Calu3 (cell line): ENCODE results near the gene ZFYVE26. TPM values are rescaled to one million over a fixed set of nuclear protein-coding genes. Genes with fewer than 3 reads are reported as not detected.

Experiments
- BruUV-seq: library from RNA; stranded (reverse); fragments of 400-500 nt; replicated peaks from 2 replicates; lab custom pipeline; 2021; lab: Mats Ljungman, UMichigan
- CTCF ChIA-PET: fragments of 300-600 bp; sonication (Branson Sonifier 250); formaldehyde crosslinking; loops from one replicate; lab custom pipeline; 2022; ENCODE audit warnings: antibody characterized with exemption; lab: Charles Lee
- DNase-seq: peaks from one replicate; pipeline ENCODE4 v3.0.0; 2022
- H3K27ac Mint-ChIP-seq: one replicate; pipeline ENCODE4 v1.8.0; 2022; ENCODE audit warnings: mixed read lengths; ENCODE audit not compliant: unreplicated experiment
- H3K27me3 Mint-ChIP-seq: one replicate; pipeline ENCODE4 v1.8.0; 2022; ENCODE audit warnings: mixed read lengths; ENCODE audit not compliant: unreplicated experiment
- H3K36me3 Mint-ChIP-seq: one replicate; pipeline ENCODE4 v1.8.0; 2022; ENCODE audit warnings: mild to moderate bottlenecking, moderate library complexity, mixed read lengths; ENCODE audit not compliant: insufficient read depth, unreplicated experiment
- H3K4me1 Mint-ChIP-seq: one replicate; pipeline ENCODE4 v1.8.0; 2022; ENCODE audit warnings: mild to moderate bottlenecking, low read depth, mixed read lengths; ENCODE audit not compliant: unreplicated experiment
- H3K4me3 Mint-ChIP-seq: one replicate; pipeline ENCODE4 v1.8.0; 2022; ENCODE audit warnings: mild to moderate bottlenecking, low read depth, moderate library complexity, mixed read lengths; ENCODE audit not compliant: unreplicated experiment
- H3K9me3 Mint-ChIP-seq: one replicate; pipeline ENCODE4 v1.8.0; 2022; ENCODE audit warnings: low read depth, mixed read lengths; ENCODE audit not compliant: unreplicated experiment
- CTCF ChIP-seq: fragments of 200-600 bp; IDR thresholded peaks from one replicate; pipeline ENCODE4 v1.8.0; 2022; ENCODE audit warnings: antibody characterized with exemption; ENCODE audit not compliant: unreplicated experiment
- intact Hi-C: fragments of 100-400 bp; cut with micrococcal nuclease; formaldehyde crosslinking; loops from one replicate; pipeline ENCODE4 v1.10.0; 2022; ENCODE audit not compliant: unreplicated experiment
- total RNA-seq: library from RNA; stranded (reverse); gene quantifications from 2 replicates; pipeline ENCODE4 v1.2.3, GENCODE V29; 2022

ZFYVE26 gene
- total RNA-seq, 1 experiment from 2014 or later = 19.9 TPM

- Mint-ChIP-seq H3K27ac (no peak overlapping the region), H3K27me3 (no peaks in the 10 kb centered on the region), H3K4me1 (no peaks in the 10 kb centered on the region), H3K36me3 (peaks cover 9% of the 10 kb centered on the region), H3K9me3 (no peaks in the 10 kb centered on the region), H3K4me3 (no peak overlapping the region)
- BruUV-seq = no TSS peak
- TF ChIP-seq CTCF = no peak
- CTCF ChIA-PET = interaction anchor here (0.7 kb wide), 1 partner anchor 29 kb away, joined by 3 read pairs; the partner anchor contains the start of gene ZFYVE26
- intact Hi-C loops = no loop called here
- DNase-seq = no peak
Observed at GRCh38 chr14:67787673-67788072, 28.7 kb downstream of the ZFYVE26 start.

GRCh38 chr14:67785270-67786109 lies 30.9 kb downstream of the ZFYVE26 start:
- H3K36me3 Mint-ChIP-seq = peaks cover 15% of the 10 kb centered on the region
- TF ChIP-seq CTCF = no peak
- CTCF ChIA-PET = no interaction called here
- H3K4me1 Mint-ChIP-seq = no peaks in the 10 kb centered on the region
- H3K27ac Mint-ChIP-seq = no peak overlapping the region
- H3K4me3 Mint-ChIP-seq = no peak overlapping the region
- intact Hi-C loops = no loop called here
- H3K27me3 Mint-ChIP-seq = no peaks in the 10 kb centered on the region
- DNase-seq = no peak
- no TSS peak for BruUV-seq
- H3K9me3 Mint-ChIP-seq = no peaks in the 10 kb centered on the region

GRCh38 chr14:67784244-67784823 lies 32.1 kb downstream of the ZFYVE26 start:
- CTCF ChIA-PET = no interaction called here
- no peak for TF ChIP-seq CTCF
- Mint-ChIP-seq H3K36me3 (peaks cover 15% of the 10 kb centered on the region), H3K4me1 (no peaks in the 10 kb centered on the region), H3K9me3 (no peaks in the 10 kb centered on the region), H3K27me3 (no peaks in the 10 kb centered on the region), H3K27ac (no peak overlapping the region), H3K4me3 (no peak overlapping the region)
- DNase-seq = no peak
- intact Hi-C loops = no loop called here
- no TSS peak for BruUV-seq

GRCh38 chr14:67782090-67782489 lies 34.3 kb downstream of the ZFYVE26 start:
- CTCF ChIA-PET = no interaction called here
- Mint-ChIP-seq H3K4me1 (no peaks in the 10 kb centered on the region), H3K9me3 (no peaks in the 10 kb centered on the region), H3K36me3 (peaks cover 13% of the 10 kb centered on the region), H3K27me3 (no peaks in the 10 kb centered on the region), H3K4me3 (no peak overlapping the region), H3K27ac (no peak overlapping the region)
- intact Hi-C loops = no loop called here
- no peak for DNase-seq
- no TSS peak for BruUV-seq
- no peak for TF ChIP-seq CTCF
